H9 (cell line): ENCODE data around the gene MED9. TPM values are rescaled to one million over a fixed set of nuclear protein-coding genes. Genes with fewer than 3 reads are reported as not detected.

Source experiments
- DNase-seq: peaks from one replicate; pipeline ENCODE4 v3.0.0-alpha.2; 2017
- H2AFZ ChIP-seq: one replicate; pipeline ENCODE4 v1.6.1; 2013; ENCODE audit warnings: mild to moderate bottlenecking, low read length, control low read depth, moderate library complexity
- H2AK5ac ChIP-seq: 2 replicates; pipeline ENCODE4 v1.6.1; 2013; ENCODE audit warnings: low read length, control low read depth, mixed read lengths; ENCODE audit not compliant: insufficient read length
- H2BK120ac ChIP-seq: one replicate; pipeline ENCODE4 v1.6.1; 2013; ENCODE audit warnings: low read depth, mild to moderate bottlenecking, low read length, control low read depth, inconsistent platforms; ENCODE audit not compliant: poor library complexity, severe bottlenecking
- H2BK12ac ChIP-seq: 2 replicates; pipeline ENCODE4 v1.6.1; 2013; ENCODE audit warnings: low read length, control low read depth, mixed read lengths, low read depth; ENCODE audit not compliant: insufficient read length
- H2BK15ac ChIP-seq: 2 replicates; pipeline ENCODE4 v1.6.1; 2013; ENCODE audit warnings: low read depth, low read length, control low read depth
- H2BK20ac ChIP-seq: one replicate; pipeline ENCODE4 v1.6.1; 2013; ENCODE audit warnings: low read depth, mild to moderate bottlenecking, low read length, control low read depth, inconsistent platforms; ENCODE audit not compliant: poor library complexity, severe bottlenecking
- H2BK5ac ChIP-seq: 2 replicates; pipeline ENCODE4 v1.6.1; 2013; ENCODE audit warnings: low read length, control low read depth, mixed read lengths; ENCODE audit not compliant: insufficient read length
- H3K14ac ChIP-seq: 2 replicates; pipeline ENCODE4 v1.6.1; 2013; ENCODE audit warnings: low read length, control low read depth; ENCODE audit not compliant: insufficient read depth
- H3K18ac ChIP-seq: 2 replicates; pipeline ENCODE4 v1.6.1; 2013; ENCODE audit warnings: low read depth, mild to moderate bottlenecking, mixed read lengths, low read length, control low read depth; ENCODE audit not compliant: insufficient read length
- H3K23ac ChIP-seq: 2 replicates; pipeline ENCODE4 v1.6.1; 2013; ENCODE audit warnings: low read length, control low read depth, mixed read lengths, low read depth; ENCODE audit not compliant: insufficient read length
- H3K23me2 ChIP-seq: 2 replicates; pipeline ENCODE4 v1.6.1; 2013; ENCODE audit warnings: low read depth, mild to moderate bottlenecking, mixed read lengths, low read length, control low read depth; ENCODE audit not compliant: insufficient read length, poor library complexity, severe bottlenecking
- H3K27ac ChIP-seq: 2 replicates; pipeline ENCODE4 v1.5.1; 2013; ENCODE audit warnings: low read length, control low read depth, mixed read lengths, low read depth; ENCODE audit not compliant: insufficient read length
- H3K27me3 ChIP-seq: 2 replicates; pipeline ENCODE4 v1.6.1; 2013; ENCODE audit warnings: low read length, control low read depth, inconsistent platforms; ENCODE audit not compliant: insufficient read depth
- H3K4ac ChIP-seq: 2 replicates; pipeline ENCODE4 v1.6.1; 2013; ENCODE audit warnings: low read depth, mild to moderate bottlenecking, control low read depth, inconsistent platforms, low read length, moderate library complexity
- H3K4me1 ChIP-seq: 2 replicates; pipeline ENCODE4 v1.6.1; 2013; ENCODE audit warnings: low read length, control low read depth, inconsistent platforms; ENCODE audit not compliant: insufficient read depth
- H3K4me2 ChIP-seq: 2 replicates; pipeline ENCODE4 v1.6.1; 2013; ENCODE audit warnings: low read length, control low read depth, mixed read lengths; ENCODE audit not compliant: insufficient read length, insufficient read depth
- H3K56ac ChIP-seq: 2 replicates; pipeline ENCODE4 v1.6.1; 2013; ENCODE audit warnings: low read depth, mild to moderate bottlenecking, mixed read lengths, low read length, control low read depth; ENCODE audit not compliant: insufficient read length
- H3K79me1 ChIP-seq: 2 replicates; pipeline ENCODE4 v1.6.1; 2013; ENCODE audit warnings: low read depth, mild to moderate bottlenecking, moderate library complexity, low read length, control low read depth, inconsistent platforms; ENCODE audit not compliant: insufficient read depth, poor library complexity, severe bottlenecking
- H3K79me2 ChIP-seq: 2 replicates; pipeline ENCODE4 v1.6.1; 2013; ENCODE audit warnings: low read length, control low read depth, inconsistent platforms; ENCODE audit not compliant: insufficient read depth
- H3K9ac ChIP-seq: 2 replicates; pipeline ENCODE4 v1.6.1; 2013; ENCODE audit warnings: low read length, control low read depth, mixed read lengths; ENCODE audit not compliant: insufficient read length; ENCODE audit errors: extremely low read depth
- H3K9me3 ChIP-seq: one replicate; pipeline ENCODE4 v1.6.1; 2013; ENCODE audit warnings: low read depth, low read length, inconsistent platforms; ENCODE audit not compliant: control insufficient read depth
- H3T11ph ChIP-seq: one replicate; pipeline ENCODE4 v1.6.1; 2013; ENCODE audit warnings: mild to moderate bottlenecking, low read length, control low read depth, inconsistent platforms
- H4K20me1 ChIP-seq: one replicate; pipeline ENCODE4 v1.6.1; 2013; ENCODE audit not compliant: control insufficient read depth, insufficient read length, insufficient read depth
- H4K5ac ChIP-seq: 2 replicates; pipeline ENCODE4 v1.6.1; 2013; ENCODE audit warnings: low read depth, mild to moderate bottlenecking, mixed read lengths, low read length, control low read depth; ENCODE audit not compliant: insufficient read length
- H4K8ac ChIP-seq: replicated peaks from 2 replicates; pipeline ENCODE4 v1.6.1; 2013; ENCODE audit warnings: low read length, control low read depth, mixed read lengths, low read depth; ENCODE audit not compliant: insufficient read length
- H4K91ac ChIP-seq: 2 replicates; pipeline ENCODE4 v1.6.1; 2013; ENCODE audit warnings: low read depth, mild to moderate bottlenecking, moderate library complexity, mixed read lengths, low read length, control low read depth; ENCODE audit not compliant: insufficient read length
- H3K27ac Mint-ChIP-seq, 3 experiments: 2 replicates in 2 of 3; 3 replicates in 1 of 3; pipeline ENCODE4 v1.8.0; 2020 to 2021; ENCODE audit warnings: mixed read lengths in 3 of 3, mild to moderate bottlenecking in 1 of 3, moderate library complexity in 1 of 3
- H3K27me3 Mint-ChIP-seq: 2 replicates; pipeline ENCODE4 v1.8.0; 2021; ENCODE audit warnings: low read depth, mild to moderate bottlenecking, moderate library complexity, mixed read lengths
- H3K36me3 Mint-ChIP-seq, 3 experiments: 2 replicates in 2 of 3; 3 replicates in 1 of 3; pipeline ENCODE4 v1.8.0; 2020 to 2021; ENCODE audit warnings: low read depth in 3 of 3, mixed read lengths in 3 of 3; ENCODE audit not compliant: insufficient read depth in 1 of 3
- H3K4me1 Mint-ChIP-seq, 2 experiments: 2 replicates each; pipeline ENCODE4 v1.8.0; 2020; ENCODE audit warnings: mixed read lengths in 2 of 2
- H3K4me3 Mint-ChIP-seq, 2 experiments: 2 replicates in 1 of 2; 3 replicates in 1 of 2; pipeline ENCODE4 v1.8.0; 2020 to 2021; ENCODE audit warnings: mild to moderate bottlenecking in 2 of 2, mixed read lengths in 2 of 2, moderate library complexity in 1 of 2
- H3K9me3 Mint-ChIP-seq, 2 experiments: 2 replicates in 1 of 2; 3 replicates in 1 of 2; pipeline ENCODE4 v1.8.0; 2020; ENCODE audit warnings: mild to moderate bottlenecking in 2 of 2, mixed read lengths in 2 of 2, moderate library complexity in 1 of 2
- WGBS: extraction: QIAGEN DNeasy Blood & Tissue Kit; methylation state at CpG from one replicate; pipeline ENCODE4 v1.1.7; 2013; ENCODE audit warnings: missing lambda C conversion rate, low lambda C conversion rate, mixed read lengths; ENCODE audit not compliant: insufficient read length; ENCODE audit errors: extremely low coverage; 5-methylcytosine and 5-hydroxymethylcytosine counted together
- total RNA-seq: library from RNA; stranded (reverse); gene quantifications from 2 replicates; pipeline ENCODE4 v1.2.1, GENCODE V29; 2021
- TF ChIP-seq, protein P1 (sequence below): fragments of 200-600 bp; sonication (generic); conservative IDR thresholded peaks from 3 replicates; pipeline ENCODE4 v1.8.0; 2021; ENCODE audit warnings: antibody characterized with exemption, mild to moderate bottlenecking

Gene MED9
- total RNA-seq, 1 experiment from 2014 or later = 20.0 TPM

GRCh38 chr17:17516941-17517720, 40.3 kb downstream of the MED9 start:
- no peak overlapping the region for H3K4me2 ChIP-seq
- H3K27me3 Mint-ChIP-seq = no peaks in the 10 kb centered on the region
- H2BK20ac ChIP-seq = no peak overlapping the region
- H3K56ac ChIP-seq = no peak overlapping the region
- no peak overlapping the region for H2BK120ac ChIP-seq
- no peak overlapping the region for H3K27ac ChIP-seq
- H3K9me3 Mint-ChIP-seq = no peaks in the 10 kb centered on the region
- H2AK5ac ChIP-seq = no peak overlapping the region
- no peak overlapping the region for H3K18ac ChIP-seq
- H3K4me3 Mint-ChIP-seq = no peak overlapping the region
- peaks cover 25 to 28% of the 10 kb centered on the region in 2 experiments for H3K4me1 Mint-ChIP-seq
- no peaks in the 10 kb centered on the region for H3K23me2 ChIP-seq
- no peak overlapping the region for H3T11ph ChIP-seq
- no peaks in the 10 kb centered on the region for H3K79me1 ChIP-seq
- TF ChIP-seq, protein P1, sequence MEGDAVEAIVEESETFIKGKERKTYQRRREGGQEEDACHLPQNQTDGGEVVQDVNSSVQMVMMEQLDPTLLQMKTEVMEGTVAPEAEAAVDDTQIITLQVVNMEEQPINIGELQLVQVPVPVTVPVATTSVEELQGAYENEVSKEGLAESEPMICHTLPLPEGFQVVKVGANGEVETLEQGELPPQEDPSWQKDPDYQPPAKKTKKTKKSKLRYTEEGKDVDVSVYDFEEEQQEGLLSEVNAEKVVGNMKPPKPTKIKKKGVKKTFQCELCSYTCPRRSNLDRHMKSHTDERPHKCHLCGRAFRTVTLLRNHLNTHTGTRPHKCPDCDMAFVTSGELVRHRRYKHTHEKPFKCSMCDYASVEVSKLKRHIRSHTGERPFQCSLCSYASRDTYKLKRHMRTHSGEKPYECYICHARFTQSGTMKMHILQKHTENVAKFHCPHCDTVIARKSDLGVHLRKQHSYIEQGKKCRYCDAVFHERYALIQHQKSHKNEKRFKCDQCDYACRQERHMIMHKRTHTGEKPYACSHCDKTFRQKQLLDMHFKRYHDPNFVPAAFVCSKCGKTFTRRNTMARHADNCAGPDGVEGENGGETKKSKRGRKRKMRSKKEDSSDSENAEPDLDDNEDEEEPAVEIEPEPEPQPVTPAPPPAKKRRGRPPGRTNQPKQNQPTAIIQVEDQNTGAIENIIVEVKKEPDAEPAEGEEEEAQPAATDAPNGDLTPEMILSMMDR = no peak
- no peak overlapping the region for H4K91ac ChIP-seq
- no peak overlapping the region for H3K23ac ChIP-seq
- no peaks in the 10 kb centered on the region for H3K27me3 ChIP-seq
- H3K14ac ChIP-seq = no peak overlapping the region; the same call in 1 of the 2 replicates
- no peaks in the 10 kb centered on the region for H4K20me1 ChIP-seq
- no peak for DNase-seq
- H3K9me3 ChIP-seq = no peaks in the 10 kb centered on the region
- no peak overlapping the region for H4K5ac ChIP-seq
- no peak overlapping the region for H2BK5ac ChIP-seq
- H3K27ac Mint-ChIP-seq = no peak overlapping the region
- no CpG with 5 or more reads among the region's 14 CpGs for WGBS
- H3K4ac ChIP-seq = no peak overlapping the region
- H3K9ac ChIP-seq = no peak overlapping the region
- H2AFZ ChIP-seq = no peak overlapping the region
- no peak overlapping the region for H4K8ac ChIP-seq
- H2BK15ac ChIP-seq = no peak overlapping the region
- peaks cover 4% of the 10 kb centered on the region; the same call in 1 of the 2 replicates for H3K4me1 ChIP-seq
- H3K79me2 ChIP-seq = no peaks in the 10 kb centered on the region
- no peak overlapping the region for H2BK12ac ChIP-seq
- H3K36me3 Mint-ChIP-seq = peaks cover 0 to 4% (median 0%) of the 10 kb centered on the region in 3 experiments; a peak in 2 of 7 replicates
